DLD1 (cell line): ENCODE measurements around the gene SCGB2B2.
"Not testable (repeated sequence)": the region's sequence is repeated elsewhere in the genome, so short reads cannot be mapped to it uniquely, and the experiment has no call there.

ENCODE experiments used
- in situ Hi-C: cut with HindIII; loops from 2 replicates; pipeline ENCODE4 v1.10.0; 2017; ENCODE audit warnings: low sequenced_read_pairs

SCGB2B2 gene, protein sequence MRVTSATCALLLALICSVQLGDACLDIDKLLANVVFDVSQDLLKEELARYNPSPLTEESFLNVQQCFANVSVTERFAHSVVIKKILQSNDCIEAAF

GRCh38 chr19:34676697-34677385 is at the start of gene SCGB2B2:
TSS of gene SCGB2B2 (minus strand) at chr19:34677159. CDS start at chr19:34594563, 82,596 bp downstream.
- in situ Hi-C loops: no loop called here

DNA sequence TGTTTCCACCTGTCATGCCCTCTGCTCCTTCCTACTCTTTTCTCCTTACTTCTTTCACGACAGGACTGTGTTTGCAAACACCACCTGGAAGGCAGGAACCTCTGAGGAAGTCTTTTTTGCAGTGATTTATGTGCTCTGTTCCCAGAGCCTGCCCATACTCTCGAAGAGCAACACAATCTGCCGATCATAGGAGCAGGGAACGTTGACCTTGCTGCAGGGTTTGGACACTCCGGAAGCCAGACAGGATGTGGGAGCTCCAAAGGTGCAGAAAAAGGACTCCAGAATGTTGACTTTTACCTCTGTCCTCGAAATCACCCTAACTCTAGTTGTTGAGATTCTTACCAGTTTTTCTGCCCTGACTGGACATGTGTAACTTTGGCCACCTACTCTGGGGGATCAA is 48.4 kb upstream of the SCGB2B2 start:
- in situ Hi-C loops: no loop called here

- in situ Hi-C loops: no loop called here
These were observed 45.4 kb upstream of the SCGB2B2 start for GRCh38 chr19:34722353-34722752.

- in situ Hi-C loops: no loop called here
These were observed 38.4 kb upstream of the SCGB2B2 start for GRCh38 chr19:34715357-34715756.

- in situ Hi-C loops: no loop called here
These were observed 36.3 kb upstream of the SCGB2B2 start for GRCh38 chr19:34713262-34713637.

GRCh38 chr19:34712395-34713261 is 35.7 kb upstream of the SCGB2B2 start:
- in situ Hi-C loops: no loop called here

- in situ Hi-C loops: no loop called here
These were observed 34.9 kb upstream of the SCGB2B2 start for GRCh38 chr19:34711890-34712289.

- in situ Hi-C loops: no loop called here
These were observed 30.7 kb upstream of the SCGB2B2 start for GRCh38 chr19:34707661-34708060.

GRCh38 chr19:34692549-34692948 is 15.6 kb upstream of the SCGB2B2 start:
- in situ Hi-C loops: no loop called here

DNA sequence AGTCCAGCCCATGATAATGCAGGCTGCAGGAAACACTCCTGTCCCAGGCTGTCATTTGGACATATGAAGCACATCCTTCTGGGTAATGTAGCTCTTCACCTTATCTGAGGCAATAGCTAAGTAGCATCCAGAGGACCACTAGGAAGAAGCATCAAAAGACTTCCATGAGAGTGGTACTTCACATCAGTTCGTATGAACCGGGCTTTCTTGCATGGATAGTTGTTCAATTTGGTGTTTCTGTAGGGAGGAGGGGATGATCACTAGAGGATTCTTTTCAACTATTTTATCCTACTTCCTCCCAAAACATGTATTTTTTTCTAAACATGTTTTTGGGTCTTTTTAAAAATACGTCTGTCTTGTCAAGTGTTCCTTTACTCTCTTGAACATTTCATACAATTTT is 13.4 kb upstream of the SCGB2B2 start:
- in situ Hi-C loops: no loop called here

DNA sequence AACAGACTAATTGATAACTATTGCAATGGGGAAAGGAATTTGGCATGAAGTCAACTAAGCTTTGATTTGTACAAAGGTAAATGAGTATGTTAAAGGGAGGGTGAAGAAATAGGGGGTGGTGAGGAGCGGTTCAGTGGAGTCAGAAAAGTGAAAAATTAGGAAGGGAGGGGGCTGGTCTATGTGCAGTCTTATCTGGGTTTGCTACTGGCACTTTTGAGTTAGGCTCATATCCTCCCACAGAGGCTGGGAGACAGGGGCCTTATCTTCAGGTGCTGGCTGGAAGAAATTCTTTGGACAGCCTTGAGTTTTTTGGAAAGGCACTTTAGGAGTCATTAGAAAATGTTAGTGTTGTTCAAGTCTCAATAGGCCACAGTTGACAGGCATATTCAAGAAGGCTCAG is 11.6 kb upstream of the SCGB2B2 start:
- in situ Hi-C loops: no loop called here

- in situ Hi-C loops: no loop called here
These were observed 10.4 kb upstream of the SCGB2B2 start for GRCh38 chr19:34687348-34687747.

DNA sequence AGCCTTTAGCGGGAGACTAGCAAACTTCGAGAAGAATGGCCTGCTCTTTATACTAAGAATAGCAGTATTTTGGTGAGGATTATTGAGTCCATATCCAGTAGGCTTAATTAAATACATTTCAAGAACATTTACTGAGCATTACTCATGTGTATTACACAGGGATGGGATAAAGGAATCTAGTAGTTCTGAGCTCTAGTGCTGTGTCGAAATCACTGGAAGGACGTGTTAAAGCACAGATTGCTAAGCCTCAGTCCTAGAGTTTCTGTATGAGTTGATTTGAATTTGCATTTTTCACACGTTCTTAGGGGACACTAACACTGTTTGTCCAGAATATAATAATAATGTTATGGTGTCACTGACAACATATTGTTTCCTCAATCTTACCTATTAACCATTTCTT is 9.5 kb upstream of the SCGB2B2 start:
- in situ Hi-C loops: no loop called here

GRCh38 chr19:34685266-34685665 is 8.3 kb upstream of the SCGB2B2 start:
- in situ Hi-C loops: not testable (repeated sequence)

GRCh38 chr19:34681478-34681877 is 4.5 kb upstream of the SCGB2B2 start:
- in situ Hi-C loops: no loop called here

DNA sequence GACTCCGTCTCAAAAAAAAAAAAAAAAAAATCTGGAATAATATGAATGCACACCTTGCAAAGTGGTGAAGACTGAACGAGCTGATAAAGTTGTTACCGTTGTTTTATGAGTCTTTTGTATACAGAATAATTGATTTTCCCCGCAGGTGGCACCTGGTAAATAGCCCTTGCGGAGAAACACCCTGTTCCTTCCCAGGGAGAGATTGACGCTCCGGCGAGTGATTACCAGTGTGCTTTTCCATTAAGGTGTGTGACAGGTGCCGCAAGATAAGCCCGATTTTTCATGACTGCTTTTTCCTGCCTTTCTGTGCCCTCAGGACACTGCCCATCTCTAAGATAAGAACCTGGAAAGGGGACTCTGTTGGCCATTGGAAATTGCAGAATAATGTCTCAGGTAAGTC is 1.5 kb upstream of the SCGB2B2 start:
- in situ Hi-C loops: no loop called here

DNA sequence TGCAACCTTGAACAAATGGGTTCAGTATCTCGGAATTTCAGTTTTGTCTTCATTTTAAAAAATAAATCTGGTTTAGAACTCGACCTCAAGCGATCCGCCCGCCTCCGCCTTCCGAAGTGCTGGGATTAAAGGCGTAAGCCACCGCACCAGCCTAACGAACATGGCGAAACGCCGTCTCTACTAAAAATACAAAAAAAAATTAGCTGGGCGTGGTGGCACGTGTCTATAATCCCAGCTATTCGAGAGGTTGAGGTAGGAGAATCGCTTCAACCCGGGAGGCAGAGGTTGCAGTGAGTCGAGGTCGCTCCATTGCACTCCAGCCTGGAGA is 1.1 kb upstream of the SCGB2B2 start:
- in situ Hi-C loops: no loop called here

DNA sequence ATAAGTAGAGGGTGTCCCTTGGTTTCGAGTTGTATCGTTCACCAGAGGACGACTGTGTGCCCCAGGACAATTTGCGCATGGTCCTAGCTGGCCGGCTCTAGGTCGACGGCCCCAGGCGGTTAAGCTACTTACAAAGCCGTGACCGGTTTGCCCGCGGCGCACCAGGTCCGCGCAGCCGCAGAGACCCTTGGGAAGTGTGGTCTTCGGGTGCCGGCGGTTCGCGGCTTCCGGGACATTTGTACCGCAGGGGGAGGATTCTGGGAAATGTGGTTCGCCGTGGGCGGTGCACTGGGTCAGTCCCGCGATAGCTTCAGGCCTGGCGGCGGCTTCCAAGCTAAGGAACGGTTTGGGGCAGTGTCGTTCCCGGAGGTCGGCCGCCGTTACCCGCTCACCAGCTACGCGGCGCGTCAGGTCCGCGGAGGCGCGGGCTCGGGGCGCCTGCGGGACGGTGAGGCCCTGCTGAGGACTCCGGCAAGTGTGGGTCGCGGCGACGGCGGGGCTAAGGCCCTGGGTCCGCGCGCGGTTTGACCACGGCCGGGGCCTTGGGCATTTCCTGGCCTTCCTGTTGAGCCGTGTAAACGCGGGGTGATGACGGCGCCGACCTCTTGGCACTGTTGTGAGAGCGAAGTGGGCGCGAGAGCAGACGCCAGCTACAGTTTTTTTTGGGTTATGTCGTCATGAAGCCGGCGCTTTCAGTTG is 576 bp upstream of the SCGB2B2 start, which contains the start of gene ZNF302:
Gene ZNF302, plus strand, starts transcription at position 293 of the 699 bp plus-strand sequence. CDS start 1,127 bp downstream, outside the sequence.
- in situ Hi-C loops: no loop called here

DNA sequence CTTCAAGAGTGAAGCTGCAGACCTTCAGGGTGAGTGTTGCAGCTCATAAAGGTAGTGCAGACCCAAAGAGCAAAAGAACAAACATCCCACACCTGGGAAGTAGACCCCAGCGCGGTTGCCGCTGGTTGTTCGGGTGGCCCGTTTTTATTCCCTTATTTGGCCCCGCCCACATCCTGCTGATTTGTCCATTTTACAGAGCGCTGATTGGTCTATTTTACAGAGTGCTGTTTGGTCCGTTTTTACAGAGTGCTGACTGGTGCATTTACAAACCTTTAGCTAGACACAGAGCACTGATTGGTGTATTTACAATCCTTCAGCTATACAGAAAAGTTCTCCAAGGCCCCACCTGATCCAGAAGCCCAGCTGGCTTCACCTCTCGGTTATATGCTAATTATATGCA is 1.0 kb downstream of the SCGB2B2 start:
- in situ Hi-C loops: no loop called here

GRCh38 chr19:34675250-34675649 is 1.7 kb downstream of the SCGB2B2 start:
- in situ Hi-C loops: no loop called here

- in situ Hi-C loops: no loop called here
These were observed 3.4 kb downstream of the SCGB2B2 start for GRCh38 chr19:34673590-34673989.
